HG03095 (cell line): Measurements from ENCODE around the gene IL1RAPL1.

Experiments
- ATAC-seq: cut with Tn5 transposase; IDR thresholded peaks from one replicate; pipeline ENCODE4 v1.9.1; 2021; ENCODE audit warnings: moderate library complexity; ENCODE audit not compliant: unreplicated experiment

Gene IL1RAPL1

DNA sequence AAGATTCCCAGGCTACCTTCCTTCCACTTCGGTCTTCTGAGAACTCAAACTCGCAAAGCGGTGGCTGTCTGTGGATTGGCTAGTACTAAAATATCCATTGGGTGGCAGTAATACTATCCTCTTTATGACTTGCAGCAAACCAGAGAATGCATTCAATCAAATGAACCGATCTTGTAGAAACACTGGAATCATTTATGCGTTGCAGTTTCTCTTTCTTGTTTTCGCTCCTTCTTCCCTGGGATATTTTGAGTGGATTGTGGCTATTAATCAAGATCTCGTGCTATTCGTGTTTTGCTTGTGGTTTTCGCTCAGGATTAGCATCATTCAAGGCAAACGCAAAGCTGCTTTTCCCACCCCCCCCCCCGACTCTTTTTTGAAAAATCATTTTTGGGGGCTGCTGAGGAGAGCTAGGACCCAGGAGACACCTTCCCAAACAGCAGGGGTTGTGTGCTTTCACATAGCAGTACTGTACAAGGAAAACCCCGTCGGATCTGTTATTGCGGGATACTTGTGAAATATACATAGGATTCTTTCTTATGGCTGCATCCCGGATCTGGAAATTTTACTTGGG is at the start of gene IL1RAPL1:
IL1RAPL1 (plus strand) TSS at position 466 of the 571 bp plus-strand sequence.
- ATAC-seq: no peak

- no peak for ATAC-seq
Measured at GRCh38 chrX:28542791-28543190, 44.5 kb upstream of the IL1RAPL1 start.

DNA sequence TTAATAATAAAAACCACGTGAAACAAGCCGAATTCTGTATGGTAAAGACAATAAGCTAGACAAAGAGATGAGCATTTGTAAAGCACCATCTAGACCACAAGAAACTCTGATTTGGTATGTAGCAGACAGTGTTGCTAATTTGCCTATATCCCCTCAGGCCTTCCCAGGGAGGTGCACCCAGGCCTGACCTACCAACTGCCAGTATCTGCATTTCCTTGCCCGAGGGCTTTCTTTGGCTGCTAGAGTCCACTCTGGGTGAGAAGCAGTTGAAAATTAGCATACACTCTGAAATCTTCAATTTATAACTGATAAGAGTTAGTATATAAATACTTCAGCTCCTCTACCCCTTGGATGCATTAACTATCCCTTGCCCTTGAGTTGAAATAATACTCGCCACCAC is 37.4 kb upstream of the IL1RAPL1 start:
- no peak for ATAC-seq

- ATAC-seq: no peak
Measured at GRCh38 chrX:28550331-28550872, 36.8 kb upstream of the IL1RAPL1 start.

DNA sequence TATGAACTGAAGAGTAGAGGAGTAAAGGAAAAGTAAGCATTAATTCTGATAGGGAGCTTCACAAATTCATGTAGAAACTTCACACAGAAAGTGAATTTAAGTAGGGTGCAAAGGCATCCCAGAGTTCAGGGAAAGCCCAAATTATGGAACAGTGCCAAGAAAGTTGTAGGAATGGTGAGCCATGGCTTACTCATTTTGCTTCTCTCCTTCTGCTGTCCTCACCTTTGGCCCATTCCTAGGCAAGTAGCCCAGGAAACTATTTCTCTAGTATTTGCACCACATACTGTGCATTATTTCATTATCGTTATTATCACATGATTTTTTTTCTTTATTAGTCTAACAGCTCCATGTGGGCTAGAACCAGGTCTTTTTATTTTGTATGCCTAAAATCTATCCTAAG is 34.9 kb upstream of the IL1RAPL1 start:
- no peak for ATAC-seq

- ATAC-seq: no peak
Measured at GRCh38 chrX:28552882-28553829, 34.1 kb upstream of the IL1RAPL1 start.

DNA sequence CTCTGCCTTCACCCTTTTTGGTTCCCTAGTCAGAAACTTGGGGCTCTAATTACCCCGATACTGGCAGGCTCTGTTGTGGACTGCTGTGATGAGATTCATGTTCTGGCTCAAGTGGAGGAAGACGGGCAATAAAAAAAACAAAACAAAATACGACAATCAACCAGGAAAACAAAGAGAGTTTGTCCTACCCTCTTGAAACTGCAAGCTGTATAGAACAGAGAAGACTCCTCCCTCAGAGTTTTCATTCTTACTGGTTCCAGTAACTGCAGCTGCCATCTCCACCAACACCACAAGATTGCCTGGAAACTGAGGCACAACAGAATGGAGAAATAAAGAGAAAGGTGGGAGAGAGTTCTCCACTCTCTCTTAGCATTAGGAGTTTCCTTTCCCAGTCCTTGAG is 11.1 kb upstream of the IL1RAPL1 start:
- ATAC-seq: no peak

GRCh38 chrX:28581522-28581921 is 5.7 kb upstream of the IL1RAPL1 start:
- ATAC-seq: no peak

GRCh38 chrX:28582511-28582910 is 4.7 kb upstream of the IL1RAPL1 start:
- ATAC-seq: no peak

DNA sequence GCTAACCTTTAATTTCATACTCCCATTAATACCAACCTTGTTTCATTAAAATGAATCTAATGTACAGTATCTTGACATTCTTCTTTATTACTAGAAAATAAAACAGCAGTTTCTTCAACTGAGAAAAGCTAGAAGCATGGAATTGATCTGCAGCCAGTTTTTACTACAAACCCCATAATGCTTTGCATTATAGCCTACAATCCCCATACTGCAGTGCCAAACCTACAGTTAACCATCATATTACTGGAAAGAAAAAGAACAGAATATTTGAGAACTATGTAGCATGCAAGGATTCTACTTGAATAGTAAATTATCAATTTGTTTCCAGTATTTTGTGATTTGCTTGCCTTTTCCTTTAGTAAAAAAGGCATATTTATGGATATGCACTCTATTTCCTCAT is 3.2 kb upstream of the IL1RAPL1 start:
- no peak for ATAC-seq

DNA sequence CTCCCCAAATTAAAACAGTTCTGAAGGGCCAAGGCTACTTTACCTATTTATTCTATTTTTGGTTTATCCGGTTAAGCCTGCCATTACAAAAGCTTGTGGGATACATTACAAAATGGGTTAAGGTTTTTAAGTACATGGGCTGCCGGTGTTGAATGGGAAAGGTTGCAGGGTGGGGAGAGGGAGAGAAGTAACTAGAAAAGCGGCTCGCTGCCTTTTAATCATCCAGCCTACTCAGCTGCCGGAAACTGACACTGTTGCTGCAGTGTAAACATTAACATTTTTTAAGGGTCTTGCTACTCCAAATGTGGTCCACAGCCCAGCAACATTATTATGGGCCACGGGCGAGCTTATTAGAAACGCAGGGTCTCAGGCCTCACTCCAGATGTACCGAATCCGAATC is 1.5 kb upstream of the IL1RAPL1 start:
- ATAC-seq: no peak

DNA sequence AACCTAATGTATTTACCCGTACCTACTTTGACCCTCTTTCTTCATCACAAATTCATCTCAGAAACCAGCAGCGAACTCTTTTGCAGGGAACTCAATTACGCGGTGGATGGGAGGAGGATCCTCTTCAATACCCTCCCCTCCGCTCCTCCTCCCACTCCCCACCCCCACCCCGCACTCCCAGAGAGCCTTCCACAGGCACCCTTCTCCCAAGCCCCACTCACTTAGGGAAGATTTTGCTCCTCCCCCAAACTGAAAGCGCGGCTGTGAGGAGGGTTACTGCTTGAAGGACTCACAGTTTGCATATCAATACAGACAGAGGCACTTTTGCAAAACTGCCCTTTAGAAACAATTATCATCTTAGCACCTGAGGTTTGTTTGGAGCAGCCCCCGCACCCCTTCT is 960 bp upstream of the IL1RAPL1 start:
- no peak for ATAC-seq

DNA sequence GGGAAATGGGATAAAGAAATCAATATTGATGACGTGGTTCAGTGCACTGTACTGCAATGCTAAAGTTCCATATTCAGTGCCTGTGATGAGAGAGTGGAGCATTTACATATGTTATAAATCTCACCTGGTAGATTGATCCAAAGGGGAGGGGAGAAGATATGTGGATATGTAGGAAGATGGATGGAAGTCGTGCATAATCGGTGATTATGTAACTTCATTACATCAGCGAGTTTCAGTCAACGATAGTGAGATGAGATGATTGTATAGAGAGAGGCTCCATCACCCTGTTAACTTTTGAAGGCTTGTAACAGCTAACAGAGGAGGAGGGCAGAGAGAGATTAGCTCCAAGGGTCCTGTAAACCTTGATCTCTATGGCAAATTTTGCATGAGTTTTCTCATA is 1.8 kb downstream of the IL1RAPL1 start:
- ATAC-seq: no peak

DNA sequence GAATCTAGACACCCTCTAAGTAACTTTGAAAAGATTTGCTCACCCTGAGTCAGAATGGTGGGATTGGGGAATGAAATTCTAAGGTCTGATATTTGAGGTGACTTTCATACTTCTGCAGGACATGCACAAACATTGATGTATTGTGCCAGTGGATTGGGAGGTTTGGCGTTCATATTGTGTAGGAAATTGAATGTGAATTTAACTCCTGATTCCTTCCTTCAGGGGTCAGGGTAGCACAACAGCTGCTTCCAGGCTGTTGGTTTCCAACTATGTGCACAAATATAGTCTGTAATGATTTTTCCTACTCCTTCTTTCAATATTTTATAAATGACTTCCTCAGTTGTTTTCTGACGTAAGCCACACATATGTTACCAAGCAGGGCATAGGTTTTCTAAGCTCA is 3.1 kb downstream of the IL1RAPL1 start:
- no peak for ATAC-seq

GRCh38 chrX:28591542-28591941 is 4.3 kb downstream of the IL1RAPL1 start:
- no peak for ATAC-seq

- ATAC-seq: no peak
Measured at GRCh38 chrX:28595346-28595745, 8.1 kb downstream of the IL1RAPL1 start.

DNA sequence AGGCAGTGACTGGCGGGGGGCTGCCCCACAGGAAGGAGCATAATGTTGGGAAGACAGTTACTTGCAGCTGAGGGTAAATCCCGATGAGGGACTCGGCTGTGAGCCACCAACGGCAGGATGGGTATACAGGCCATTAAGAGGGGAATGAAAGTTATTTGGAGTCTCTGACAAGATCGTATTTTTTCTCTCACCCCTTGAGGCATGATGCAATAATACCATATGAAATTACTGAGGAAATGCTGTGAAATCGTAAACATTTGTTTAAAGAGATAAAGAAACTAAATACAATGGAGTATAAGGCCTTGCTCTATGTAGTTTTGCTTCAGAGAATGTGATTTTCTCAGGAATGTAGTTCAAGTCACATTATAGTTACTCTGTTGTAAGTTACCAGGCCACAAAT is 12.7 kb downstream of the IL1RAPL1 start:
- ATAC-seq: no peak

DNA sequence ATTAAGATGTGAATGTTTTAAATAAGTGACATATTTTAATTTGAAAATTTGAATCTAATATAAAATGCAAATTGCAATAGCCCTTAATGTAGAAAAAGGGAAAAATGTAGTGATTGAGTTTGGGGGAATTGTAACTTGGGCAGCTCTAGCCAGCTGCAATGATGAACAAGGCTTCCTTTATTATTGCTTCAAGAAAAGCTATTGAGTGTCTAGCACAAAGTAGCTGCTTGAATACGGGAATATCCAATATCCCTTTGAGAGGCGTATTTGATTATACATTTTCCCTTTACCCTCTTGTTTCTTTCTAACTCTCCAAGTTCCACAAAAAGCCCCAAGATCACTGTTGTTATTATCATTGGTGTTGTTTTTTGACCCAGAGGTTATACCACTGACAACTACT is 21.8 kb downstream of the IL1RAPL1 start:
- ATAC-seq: no peak

- no peak for ATAC-seq
Measured at GRCh38 chrX:28609917-28610613, 22.8 kb downstream of the IL1RAPL1 start.

GRCh38 chrX:28610746-28611145 is 23.5 kb downstream of the IL1RAPL1 start:
- ATAC-seq: no peak

- ATAC-seq: no peak
Measured at GRCh38 chrX:28613558-28613957, 26.3 kb downstream of the IL1RAPL1 start.

DNA sequence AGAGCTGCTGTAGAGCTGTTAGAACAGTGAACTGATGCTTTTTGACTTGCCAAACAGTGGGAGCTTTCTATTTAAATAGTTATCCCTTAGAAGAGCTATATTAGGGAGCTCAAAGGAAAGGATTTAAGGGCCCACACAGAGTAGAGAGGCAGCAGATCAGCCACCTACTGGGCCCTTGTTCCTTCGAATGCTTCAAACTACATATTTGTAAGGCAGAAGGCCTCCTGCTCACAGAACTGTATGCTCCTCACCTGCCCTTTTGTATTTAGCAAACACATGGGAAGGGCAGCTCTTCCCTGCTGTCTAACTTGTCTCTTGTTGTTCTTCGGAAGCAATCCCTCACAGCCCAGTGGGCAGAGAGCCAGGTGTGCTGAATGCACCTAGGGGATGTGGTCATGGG is 38.0 kb downstream of the IL1RAPL1 start:
- ATAC-seq: no peak
